GM12874 (cell line): ENCODE measurements around the gene IMMP1L.

ENCODE experiments used
- CTCF ChIP-seq: IDR thresholded peaks from 2 replicates; pipeline ENCODE4 v1.5.1; 2011; ENCODE audit warnings: low read depth, mild to moderate bottlenecking, control low read depth, low read length, moderate library complexity; ENCODE audit not compliant: insufficient read depth

IMMP1L gene

GRCh38 chr11:31492320-31492913 lies 17.0 kb downstream of the IMMP1L start:
- TF ChIP-seq CTCF, result no peak

- 0 out of 2 replicates have a peak, but pooled peaks have one; percentile 9 for TF ChIP-seq CTCF
These were observed 21.6 kb downstream of the IMMP1L start for GRCh38 chr11:31487848-31488247.

GRCh38 chr11:31484497-31484896 lies 24.9 kb downstream of the IMMP1L start:
- no peak for TF ChIP-seq CTCF

GRCh38 chr11:31480930-31481329 lies 28.5 kb downstream of the IMMP1L start:
- TF ChIP-seq CTCF, result no peak

GRCh38 chr11:31479066-31479465 lies 30.4 kb downstream of the IMMP1L start:
- no peak for TF ChIP-seq CTCF

- TF ChIP-seq CTCF, result no peak
These were observed 31.2 kb downstream of the IMMP1L start for GRCh38 chr11:31478223-31478590.

GRCh38 chr11:31477528-31478222 lies 31.7 kb downstream of the IMMP1L start:
- TF ChIP-seq CTCF, result no peak
